Measurements from ENCODE around the gene FN1. TPM values are rescaled to one million over a fixed set of nuclear protein-coding genes. Genes with fewer than 3 reads are reported as not detected.

FN1 gene
- total and polyA plus RNA-seq, 12 donors, result 67.8 to 888 (median 136) TPM

DNA sequence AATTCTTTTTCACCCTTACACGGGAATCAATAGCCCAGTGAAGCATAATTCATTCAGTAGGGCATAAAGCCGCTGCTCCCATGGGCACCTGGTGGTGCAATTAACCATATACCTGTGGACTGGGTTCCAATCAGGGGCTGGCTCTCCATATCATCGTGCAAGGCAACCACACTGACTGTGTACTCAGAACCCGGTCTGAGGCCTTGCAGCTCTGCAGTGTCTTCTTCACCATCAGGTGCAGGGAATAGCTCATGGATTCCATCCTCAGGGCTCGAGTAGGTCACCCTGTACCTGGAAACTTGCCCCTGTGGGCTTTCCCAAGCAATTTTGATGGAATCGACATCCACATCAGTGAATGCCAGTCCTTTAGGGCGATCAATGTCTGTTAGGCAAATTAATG lies 55.2 kb downstream of the FN1 start:
- H3K4me3 ChIP-seq, result no peak overlapping the region
- no peaks in the 10 kb centered on the region for H3K27me3 ChIP-seq
- H3K27ac ChIP-seq, result no peak overlapping the region
- no peaks in the 10 kb centered on the region for H3K4me1 ChIP-seq
- peaks cover 0 to 100% (median 27%) of the 10 kb centered on the region in 9 donors for H3K36me3 ChIP-seq
- WGBS, 2 donors, result 95 to 96% methylated on average over 7 of the region's 7 CpGs
- TF ChIP-seq, protein P1, sequence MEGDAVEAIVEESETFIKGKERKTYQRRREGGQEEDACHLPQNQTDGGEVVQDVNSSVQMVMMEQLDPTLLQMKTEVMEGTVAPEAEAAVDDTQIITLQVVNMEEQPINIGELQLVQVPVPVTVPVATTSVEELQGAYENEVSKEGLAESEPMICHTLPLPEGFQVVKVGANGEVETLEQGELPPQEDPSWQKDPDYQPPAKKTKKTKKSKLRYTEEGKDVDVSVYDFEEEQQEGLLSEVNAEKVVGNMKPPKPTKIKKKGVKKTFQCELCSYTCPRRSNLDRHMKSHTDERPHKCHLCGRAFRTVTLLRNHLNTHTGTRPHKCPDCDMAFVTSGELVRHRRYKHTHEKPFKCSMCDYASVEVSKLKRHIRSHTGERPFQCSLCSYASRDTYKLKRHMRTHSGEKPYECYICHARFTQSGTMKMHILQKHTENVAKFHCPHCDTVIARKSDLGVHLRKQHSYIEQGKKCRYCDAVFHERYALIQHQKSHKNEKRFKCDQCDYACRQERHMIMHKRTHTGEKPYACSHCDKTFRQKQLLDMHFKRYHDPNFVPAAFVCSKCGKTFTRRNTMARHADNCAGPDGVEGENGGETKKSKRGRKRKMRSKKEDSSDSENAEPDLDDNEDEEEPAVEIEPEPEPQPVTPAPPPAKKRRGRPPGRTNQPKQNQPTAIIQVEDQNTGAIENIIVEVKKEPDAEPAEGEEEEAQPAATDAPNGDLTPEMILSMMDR (IDR thresholded peaks at IDR 0.05), result no peak
- ATAC-seq (no peak), DNase-seq (no peak)
- intact Hi-C loops (cut with DNase I), result no loop called here
- no peaks in the 10 kb centered on the region for H3K9me3 ChIP-seq

DNA sequence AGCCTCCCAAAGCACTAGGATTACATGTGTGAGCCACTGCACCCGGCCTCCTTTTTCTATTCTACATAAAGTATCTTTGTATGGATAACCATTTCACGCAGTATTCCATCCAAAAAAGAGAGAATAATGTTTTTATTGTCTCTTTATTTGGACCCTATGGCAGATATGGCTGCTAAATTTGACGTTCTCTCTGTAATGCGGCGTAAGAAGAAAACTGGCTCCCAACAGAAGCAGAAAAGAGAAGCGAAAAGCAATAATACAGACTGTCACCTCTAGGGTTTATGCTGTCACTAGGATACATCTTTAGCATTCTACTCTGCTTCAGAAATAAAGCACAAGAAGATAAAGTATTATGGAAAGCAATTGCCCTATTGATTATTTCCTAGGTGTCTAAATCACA lies 55.9 kb downstream of the FN1 start:
- Histone ChIP-seq H3K4me3 (no peak overlapping the region), H3K27ac (no peak overlapping the region), H3K27me3 (no peaks in the 10 kb centered on the region), H3K4me1 (no peaks in the 10 kb centered on the region), H3K36me3 (peaks cover 0 to 100% (median 27%) of the 10 kb centered on the region in 9 donors), H3K9me3 (no peaks in the 10 kb centered on the region)
- intact Hi-C loops (cut with DNase I), result no loop called here
- no peak for ATAC-seq
- TF ChIP-seq, protein P1 (IDR thresholded peaks at IDR 0.05), result no peak
- no peak for DNase-seq
- 89 to 94% methylated on average over 6 of the region's 6 CpGs for WGBS, 2 donors

DNA sequence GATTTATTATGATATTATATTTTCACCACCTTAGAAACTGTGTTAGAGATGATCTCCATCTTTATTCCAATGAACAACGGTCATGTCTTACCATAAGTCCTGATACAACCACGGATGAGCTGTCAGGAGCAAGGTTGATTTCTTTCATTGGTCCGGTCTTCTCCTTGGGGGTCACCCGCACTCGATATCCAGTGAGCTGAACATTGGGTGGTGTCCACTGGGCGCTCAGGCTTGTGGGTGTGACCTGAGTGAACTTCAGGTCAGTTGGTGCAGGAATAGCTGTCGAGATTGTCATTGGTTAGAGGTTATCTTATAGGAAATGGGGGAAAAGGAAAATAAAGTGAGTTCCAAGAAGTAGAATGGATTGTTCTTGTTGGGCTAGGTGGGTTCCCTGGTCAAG lies 56.8 kb downstream of the FN1 start:
- intact Hi-C loops (cut with DNase I), result no loop called here
- WGBS, 2 donors, result 86 to 91% methylated on average over 7 of the region's 7 CpGs
- Histone ChIP-seq H3K4me3 (no peak overlapping the region), H3K27me3 (no peaks in the 10 kb centered on the region), H3K4me1 (no peaks in the 10 kb centered on the region), H3K9me3 (no peaks in the 10 kb centered on the region), H3K27ac (no peak overlapping the region), H3K36me3 (peaks cover 0 to 100% (median 31%) of the 10 kb centered on the region in 9 donors)
- no peak for DNase-seq
- TF ChIP-seq, protein P1 (IDR thresholded peaks at IDR 0.05), result no peak
- no peak for ATAC-seq

DNA sequence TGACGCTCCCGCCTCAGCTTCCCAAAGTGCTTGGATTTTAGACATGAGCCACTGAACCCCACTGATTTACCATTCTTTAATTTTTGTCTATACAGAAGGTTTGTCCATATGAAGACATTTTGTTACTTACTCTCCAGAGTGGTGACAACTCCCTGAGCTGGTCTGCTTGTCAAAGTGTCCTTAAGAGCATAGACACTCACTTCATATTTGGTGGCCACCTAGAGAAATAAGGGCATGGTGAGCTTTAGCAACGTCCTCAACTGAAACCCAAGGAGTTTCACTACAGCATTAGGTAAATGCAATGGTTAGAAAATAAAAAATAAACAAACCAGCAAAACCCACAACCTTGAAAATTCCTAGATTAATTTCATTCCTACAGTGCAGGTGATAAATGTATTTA lies 57.8 kb downstream of the FN1 start:
- 96 to 98% methylated on average over 3 of the region's 3 CpGs for WGBS, 2 donors
- peaks cover 0 to 100% (median 26%) of the 10 kb centered on the region in 9 donors for H3K36me3 ChIP-seq
- H3K27me3 ChIP-seq, result no peaks in the 10 kb centered on the region
- TF ChIP-seq, protein P1 (IDR thresholded peaks at IDR 0.05), result no peak
- no peaks in the 10 kb centered on the region for H3K9me3 ChIP-seq
- no peak for DNase-seq
- no peak for ATAC-seq
- H3K27ac ChIP-seq, result no peak overlapping the region
- intact Hi-C loops (cut with DNase I), result no loop called here
- no peaks in the 10 kb centered on the region for H3K4me1 ChIP-seq
- no peak overlapping the region for H3K4me3 ChIP-seq
